Smooth muscle cell (in vitro differentiated cells): ENCODE data around the gene CELF4. TPM values are rescaled to one million over a fixed set of nuclear protein-coding genes. Genes with fewer than 3 reads are reported as not detected.

Experiments
- DNase-seq: peaks from one replicate; lab custom pipeline; 2025; ENCODE audit not compliant: unreplicated experiment; lab: John Stamatoyannopoulos, UW
- H2AFZ ChIP-seq: fragments of 200-600 bp; sonication (generic); 2 replicates; pipeline ENCODE4 v1.6.0; 2016; ENCODE audit warnings: antibody characterized with exemption, low read depth, mild to moderate bottlenecking
- H3F3A ChIP-seq: fragments of 200-600 bp; sonication (generic); 2 replicates; pipeline ENCODE4 v1.6.0; 2017; ENCODE audit warnings: antibody characterized with exemption, low read depth
- H3K27ac ChIP-seq: fragments of 200-600 bp; sonication (generic); 2 replicates; pipeline ENCODE4 v1.5.1; 2016; ENCODE audit warnings: low read depth, mild to moderate bottlenecking
- H3K27me3 ChIP-seq: fragments of 200-600 bp; sonication (generic); 2 replicates; pipeline ENCODE4 v1.6.1; 2016; ENCODE audit warnings: low read depth, mild to moderate bottlenecking
- H3K36me3 ChIP-seq: fragments of 200-600 bp; sonication (generic); 2 replicates; pipeline ENCODE4 v1.5.1; 2016; ENCODE audit warnings: low read depth
- H3K4me1 ChIP-seq: fragments of 200-600 bp; sonication (generic); 2 replicates; pipeline ENCODE4 v1.5.1; 2016; ENCODE audit warnings: low read depth
- H3K4me2 ChIP-seq: fragments of 200-600 bp; sonication (generic); 2 replicates; pipeline ENCODE4 v1.6.0; 2016; ENCODE audit warnings: mild to moderate bottlenecking
- H3K4me3 ChIP-seq: fragments of 200-600 bp; sonication (generic); 2 replicates; pipeline ENCODE4 v1.5.1; 2016; ENCODE audit warnings: mild to moderate bottlenecking
- H3K79me2 ChIP-seq: fragments of 200-600 bp; sonication (generic); 2 replicates; pipeline ENCODE4 v1.6.0; 2016; ENCODE audit warnings: low read depth, mild to moderate bottlenecking
- H3K9ac ChIP-seq: fragments of 200-600 bp; sonication (generic); 2 replicates; pipeline ENCODE4 v1.6.0; 2016; ENCODE audit warnings: low read depth
- H3K9me3 ChIP-seq: fragments of 200-600 bp; sonication (generic); replicated peaks from 2 replicates; pipeline ENCODE4 v1.5.1; 2016; ENCODE audit warnings: low read depth
- H4K20me1 ChIP-seq: fragments of 200-600 bp; sonication (generic); 2 replicates; pipeline ENCODE4 v1.6.0; 2016; ENCODE audit warnings: low read depth
- WGBS: methylation state at CpG from one replicate; pipeline ENCODE4 v1.1.7; 2016; ENCODE audit warnings: low lambda C conversion rate; 5-methylcytosine and 5-hydroxymethylcytosine counted together
- polyA plus RNA-seq: library from polyadenylated mRNA; unstranded; fragments of >200 nt; fragmentation: Nextera tagmentation; extraction: Ambion mirVana; gene quantifications from 2 replicates; pipeline ENCODE4 v1.2.1, GENCODE V29; 2016
- total RNA-seq: library from RNA; depleted of rRNA; stranded (reverse); fragments of >200 nt; gene quantifications from 2 replicates; pipeline ENCODE4 v1.2.3, GENCODE V29; 2014
- TF ChIP-seq, protein P1 (sequence below): fragments of 200-600 bp; sonication (generic); IDR thresholded peaks from 2 replicates; pipeline ENCODE4 v1.5.1; 2017; ENCODE audit warnings: borderline replicate concordance, mild to moderate bottlenecking, antibody characterized with exemption; ENCODE audit not compliant: insufficient read depth, poor library complexity, severe bottlenecking

CELF4 gene
- total and polyA plus RNA-seq, 2 experiments from 2014 or later = 0.40 TPM; not detected in 1

DNA sequence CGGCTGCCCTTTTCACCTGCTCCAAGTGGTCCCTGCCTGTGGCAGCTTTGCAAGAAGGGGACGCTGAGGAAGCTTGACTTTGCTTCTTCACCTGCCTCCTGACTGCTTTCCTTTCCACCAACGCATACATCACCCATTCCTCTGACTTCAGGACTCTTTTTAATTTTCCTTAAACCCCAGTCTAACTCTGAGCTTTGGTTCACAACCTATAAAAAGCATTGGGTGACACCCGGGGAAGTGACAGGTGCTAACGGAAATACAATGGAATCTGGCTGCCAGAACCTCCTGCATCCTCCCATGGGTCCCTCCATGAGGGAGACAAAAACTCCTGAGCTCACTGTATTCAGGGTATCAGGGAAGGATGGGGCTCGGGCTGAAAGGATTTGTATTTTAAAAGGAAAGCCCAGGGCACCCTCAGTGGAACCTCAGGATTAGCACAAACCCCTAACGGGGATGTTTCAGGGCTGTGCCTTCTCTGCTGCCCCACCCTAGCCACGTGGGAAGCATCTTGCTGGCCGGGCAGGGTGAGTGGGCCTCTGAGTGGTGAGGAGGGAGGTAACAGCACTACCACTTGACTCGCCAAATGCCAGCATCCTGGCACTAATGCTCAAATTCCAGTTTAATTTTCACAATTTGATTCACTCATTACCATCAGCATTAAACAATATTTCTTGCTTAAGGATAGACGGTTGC lies 284.8 kb downstream of the CELF4 start:
- TF ChIP-seq, protein P1, sequence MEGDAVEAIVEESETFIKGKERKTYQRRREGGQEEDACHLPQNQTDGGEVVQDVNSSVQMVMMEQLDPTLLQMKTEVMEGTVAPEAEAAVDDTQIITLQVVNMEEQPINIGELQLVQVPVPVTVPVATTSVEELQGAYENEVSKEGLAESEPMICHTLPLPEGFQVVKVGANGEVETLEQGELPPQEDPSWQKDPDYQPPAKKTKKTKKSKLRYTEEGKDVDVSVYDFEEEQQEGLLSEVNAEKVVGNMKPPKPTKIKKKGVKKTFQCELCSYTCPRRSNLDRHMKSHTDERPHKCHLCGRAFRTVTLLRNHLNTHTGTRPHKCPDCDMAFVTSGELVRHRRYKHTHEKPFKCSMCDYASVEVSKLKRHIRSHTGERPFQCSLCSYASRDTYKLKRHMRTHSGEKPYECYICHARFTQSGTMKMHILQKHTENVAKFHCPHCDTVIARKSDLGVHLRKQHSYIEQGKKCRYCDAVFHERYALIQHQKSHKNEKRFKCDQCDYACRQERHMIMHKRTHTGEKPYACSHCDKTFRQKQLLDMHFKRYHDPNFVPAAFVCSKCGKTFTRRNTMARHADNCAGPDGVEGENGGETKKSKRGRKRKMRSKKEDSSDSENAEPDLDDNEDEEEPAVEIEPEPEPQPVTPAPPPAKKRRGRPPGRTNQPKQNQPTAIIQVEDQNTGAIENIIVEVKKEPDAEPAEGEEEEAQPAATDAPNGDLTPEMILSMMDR = no peak
- no peak for DNase-seq
- H3K27ac ChIP-seq = no peak overlapping the region
- H3K36me3 ChIP-seq = no peaks in the 10 kb centered on the region
- no peaks in the 10 kb centered on the region for H3K4me1 ChIP-seq
- no peak overlapping the region for H3K4me3 ChIP-seq
- H3K4me2 ChIP-seq = no peak overlapping the region
- no peaks in the 10 kb centered on the region for H3K79me2 ChIP-seq
- H2AFZ ChIP-seq = no peak overlapping the region
- 75% methylated on average over 11 of the region's 11 CpGs for WGBS
- H3K27me3 ChIP-seq = peaks cover 39% of the 10 kb centered on the region
- H3F3A ChIP-seq = no peaks in the 10 kb centered on the region
- no peaks in the 10 kb centered on the region for H4K20me1 ChIP-seq
- no peaks in the 10 kb centered on the region for H3K9me3 ChIP-seq
- H3K9ac ChIP-seq = no peak overlapping the region

DNA sequence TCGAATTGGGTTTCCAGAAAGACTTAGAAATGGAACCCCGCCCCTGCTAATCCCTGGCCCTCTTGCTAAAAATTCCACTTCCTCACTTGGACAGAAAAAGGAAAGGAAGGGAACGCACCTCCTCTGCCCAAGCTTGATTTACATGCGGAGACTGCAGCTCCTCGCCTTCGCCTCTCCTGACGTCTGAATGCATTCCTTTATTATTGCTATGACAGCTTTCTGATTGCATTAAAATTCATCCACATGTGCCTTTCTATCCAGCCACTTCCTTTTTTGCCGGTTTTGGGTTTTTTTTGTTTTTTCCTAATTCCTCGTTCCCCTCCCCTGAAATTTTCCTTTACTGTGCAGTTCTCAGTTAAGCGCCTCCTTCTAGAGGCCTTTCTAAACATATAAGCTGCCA lies 287.8 kb downstream of the CELF4 start:
- no peaks in the 10 kb centered on the region for H3K79me2 ChIP-seq
- no peaks in the 10 kb centered on the region for H3K36me3 ChIP-seq
- 80% methylated on average over 10 of the region's 10 CpGs for WGBS
- TF ChIP-seq, protein P1 = no peak
- no peak for DNase-seq
- H3K9ac ChIP-seq = no peak overlapping the region
- peaks cover 39% of the 10 kb centered on the region for H3K27me3 ChIP-seq
- no peak overlapping the region for H3K4me2 ChIP-seq
- no peak overlapping the region for H3K4me3 ChIP-seq
- H2AFZ ChIP-seq = no peak overlapping the region
- no peaks in the 10 kb centered on the region for H3F3A ChIP-seq
- H3K9me3 ChIP-seq = no peaks in the 10 kb centered on the region
- H3K27ac ChIP-seq = no peak overlapping the region
- no peaks in the 10 kb centered on the region for H3K4me1 ChIP-seq
- H4K20me1 ChIP-seq = no peaks in the 10 kb centered on the region

DNA sequence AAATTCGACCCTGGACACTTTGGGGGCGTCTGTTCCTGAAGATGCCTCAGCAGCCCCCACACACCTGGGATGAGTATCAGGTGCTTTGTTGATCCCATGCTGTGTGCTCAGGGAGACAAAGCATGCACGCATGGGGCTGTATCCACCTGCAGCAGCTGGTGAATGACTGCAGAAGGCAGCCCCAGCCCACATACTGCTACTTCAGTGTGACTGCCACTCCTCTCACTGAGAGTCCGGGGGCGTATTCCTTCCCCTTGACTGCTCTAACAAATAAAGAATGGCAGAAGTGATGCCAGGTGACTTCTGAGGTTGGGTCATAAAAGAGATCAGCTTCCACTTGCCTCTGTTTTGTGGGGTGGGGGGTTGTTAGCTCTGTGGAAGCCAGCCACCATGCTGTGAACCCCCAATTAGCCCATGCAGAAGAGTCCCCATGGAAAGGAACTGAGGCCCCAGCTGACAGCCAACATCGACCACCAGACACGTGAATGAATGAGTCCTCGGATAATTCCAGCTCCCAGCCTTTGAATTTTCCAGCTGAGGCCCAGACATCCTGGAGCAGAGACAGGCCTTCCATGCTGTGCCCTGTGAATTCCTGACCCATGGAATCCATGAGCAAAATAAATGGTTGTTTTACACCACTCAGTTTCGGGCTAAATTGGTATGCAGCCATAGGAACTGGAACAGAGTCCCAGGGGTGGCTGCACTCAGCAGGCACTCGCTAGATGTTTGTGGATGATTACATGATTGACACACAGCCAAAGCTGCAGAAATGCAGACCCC lies 289.3 kb downstream of the CELF4 start:
- Histone ChIP-seq H3K79me2 (no peaks in the 10 kb centered on the region), H3K27ac (no peak overlapping the region), H3K4me3 (no peak overlapping the region), H2AFZ (no peak overlapping the region), H3F3A (no peaks in the 10 kb centered on the region), H3K9ac (no peak overlapping the region), H3K36me3 (no peaks in the 10 kb centered on the region), H4K20me1 (no peaks in the 10 kb centered on the region), H3K4me2 (no peak overlapping the region), H3K4me1 (no peaks in the 10 kb centered on the region), H3K27me3 (peaks cover 37% of the 10 kb centered on the region), H3K9me3 (no peaks in the 10 kb centered on the region)
- TF ChIP-seq, protein P1 = no peak
- WGBS = 85% methylated on average over 10 of the region's 10 CpGs
- DNase-seq = no peak
